ENCODE data around the gene PHC2.

Gene PHC2

DNA sequence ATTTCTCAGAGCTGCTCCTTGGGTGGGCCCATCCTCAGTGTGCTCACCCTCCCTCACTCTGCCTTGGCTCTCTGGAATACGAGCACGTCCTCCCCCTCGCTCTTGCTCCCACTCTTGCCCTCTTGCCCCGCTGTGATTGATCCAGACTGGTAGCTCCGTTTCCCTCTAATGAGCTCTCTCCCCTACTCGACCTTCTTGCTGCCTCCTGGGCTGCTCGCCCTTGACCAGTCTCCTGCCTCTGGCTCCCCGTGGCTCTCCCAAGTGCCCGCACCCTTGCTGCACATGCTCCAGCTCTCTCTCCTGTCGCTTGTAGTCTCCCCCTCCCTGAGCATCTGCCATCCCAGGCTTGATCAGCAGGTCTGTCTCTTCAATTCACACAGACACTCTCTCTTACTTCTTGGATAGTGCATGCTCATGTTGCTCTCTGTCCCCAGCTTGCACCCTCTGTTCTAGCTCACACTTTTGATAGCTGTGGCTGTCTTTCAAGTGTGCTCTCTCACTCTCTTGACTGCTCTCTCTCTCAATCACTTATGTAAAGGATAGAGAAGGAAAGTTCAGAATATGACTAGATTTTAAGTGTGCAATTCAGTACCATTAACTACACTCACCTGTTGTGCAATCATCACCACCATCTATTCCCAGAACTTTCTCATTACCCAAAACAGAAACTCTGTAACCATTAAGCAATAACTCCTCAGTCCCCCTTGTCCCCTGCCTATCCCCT lies 51.1 kb downstream of the PHC2 start:
- H3K27ac ChIP-seq: no peak overlapping the region
- TF ChIP-seq ZFX (IDR thresholded peaks at IDR 0.05): no peak
- TF ChIP-seq, protein P1, sequence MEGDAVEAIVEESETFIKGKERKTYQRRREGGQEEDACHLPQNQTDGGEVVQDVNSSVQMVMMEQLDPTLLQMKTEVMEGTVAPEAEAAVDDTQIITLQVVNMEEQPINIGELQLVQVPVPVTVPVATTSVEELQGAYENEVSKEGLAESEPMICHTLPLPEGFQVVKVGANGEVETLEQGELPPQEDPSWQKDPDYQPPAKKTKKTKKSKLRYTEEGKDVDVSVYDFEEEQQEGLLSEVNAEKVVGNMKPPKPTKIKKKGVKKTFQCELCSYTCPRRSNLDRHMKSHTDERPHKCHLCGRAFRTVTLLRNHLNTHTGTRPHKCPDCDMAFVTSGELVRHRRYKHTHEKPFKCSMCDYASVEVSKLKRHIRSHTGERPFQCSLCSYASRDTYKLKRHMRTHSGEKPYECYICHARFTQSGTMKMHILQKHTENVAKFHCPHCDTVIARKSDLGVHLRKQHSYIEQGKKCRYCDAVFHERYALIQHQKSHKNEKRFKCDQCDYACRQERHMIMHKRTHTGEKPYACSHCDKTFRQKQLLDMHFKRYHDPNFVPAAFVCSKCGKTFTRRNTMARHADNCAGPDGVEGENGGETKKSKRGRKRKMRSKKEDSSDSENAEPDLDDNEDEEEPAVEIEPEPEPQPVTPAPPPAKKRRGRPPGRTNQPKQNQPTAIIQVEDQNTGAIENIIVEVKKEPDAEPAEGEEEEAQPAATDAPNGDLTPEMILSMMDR (conservative IDR thresholded peaks at IDR 0.05): no peak

DNA sequence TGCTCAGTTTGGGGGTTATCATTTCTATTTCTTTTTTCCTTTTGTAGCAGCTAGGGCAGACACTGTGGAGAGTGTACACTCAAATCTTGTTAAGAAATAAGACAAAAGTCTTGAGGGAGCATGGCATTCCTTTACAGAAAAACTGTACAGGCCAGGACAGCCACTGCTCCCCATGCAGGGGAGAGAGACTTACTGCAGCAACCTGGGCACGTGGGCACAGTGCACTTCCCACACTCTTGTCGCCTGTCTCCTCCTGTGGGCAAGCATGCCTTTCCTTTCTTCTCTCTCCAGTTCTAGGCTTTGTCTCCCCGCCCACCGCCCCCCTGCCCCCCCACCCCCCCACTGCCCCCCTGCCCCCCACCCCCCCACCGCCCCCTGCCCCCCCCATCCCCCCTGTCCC lies 51.9 kb downstream of the PHC2 start:
- no peak overlapping the region for H3K27ac ChIP-seq
- TF ChIP-seq, protein P1 (conservative IDR thresholded peaks at IDR 0.05): no peak
- no peak for TF ChIP-seq ZFX (IDR thresholded peaks at IDR 0.05)

DNA sequence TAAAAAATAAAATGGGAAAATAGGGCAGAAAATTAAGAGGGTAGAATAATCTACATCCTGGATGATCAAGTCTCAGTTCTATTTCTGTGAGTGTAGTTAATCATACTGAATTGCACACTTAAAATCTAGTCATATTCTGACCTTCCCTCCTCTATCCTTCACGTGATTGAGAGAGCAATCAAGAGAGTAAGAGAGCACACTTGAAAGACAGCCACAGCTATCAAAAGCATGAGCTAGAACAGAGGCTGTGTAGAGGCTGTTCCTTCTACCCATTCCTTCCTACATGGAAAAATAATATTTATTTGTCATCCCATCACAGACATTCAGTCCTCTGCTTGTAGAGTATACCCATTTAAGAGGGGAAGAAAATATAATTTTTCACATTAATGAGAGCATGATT lies 52.4 kb downstream of the PHC2 start:
- H3K27ac ChIP-seq: no peak overlapping the region
- TF ChIP-seq, protein P1 (conservative IDR thresholded peaks at IDR 0.05): no peak
- no peak for TF ChIP-seq ZFX (IDR thresholded peaks at IDR 0.05)

DNA sequence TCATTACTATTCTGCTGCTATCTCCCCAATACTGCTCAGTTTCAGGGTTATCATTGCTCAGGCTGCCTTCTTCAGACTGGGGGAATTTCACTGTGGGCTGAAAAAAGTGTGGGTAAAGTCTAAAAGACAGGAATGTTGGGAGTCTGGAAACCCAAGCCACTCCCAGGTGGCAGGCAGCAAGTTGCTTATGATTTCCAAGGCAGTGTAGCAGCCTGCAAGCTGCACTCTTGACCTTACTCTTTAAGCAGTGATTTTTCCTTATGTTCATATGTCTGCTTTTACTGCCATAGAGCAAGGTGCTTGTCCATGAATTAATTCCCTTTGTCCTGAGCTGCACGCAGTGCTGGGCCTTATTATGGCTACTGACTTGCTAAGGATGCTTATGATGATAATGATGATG lies 53.1 kb downstream of the PHC2 start:
- TF ChIP-seq, protein P1 (conservative IDR thresholded peaks at IDR 0.05): no peak
- no peak for TF ChIP-seq ZFX (IDR thresholded peaks at IDR 0.05)
- H3K27ac ChIP-seq: peak overlapping the region; percentile 59; the same call in 1 of the 2 replicates

DNA sequence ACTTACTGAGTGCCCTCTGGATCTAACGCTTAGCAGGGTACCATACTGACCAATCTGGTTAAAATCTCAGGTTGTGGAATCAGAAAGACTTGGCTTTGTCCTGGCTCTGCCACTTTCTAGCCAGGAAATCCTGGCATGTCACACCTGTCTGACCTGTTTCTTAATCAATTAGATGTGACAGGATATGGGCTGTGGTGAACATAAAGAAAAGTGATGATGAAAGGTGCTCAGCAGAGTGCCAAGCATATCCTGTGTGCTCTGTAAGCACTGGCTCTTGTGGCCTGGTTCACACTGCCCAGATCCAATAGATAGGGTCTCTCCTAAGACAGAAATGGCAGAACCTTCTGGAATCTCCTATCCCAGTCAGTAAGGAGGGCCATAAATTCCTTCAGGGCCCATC lies 53.9 kb downstream of the PHC2 start:
- peak overlapping the region; percentile 59 for H3K27ac ChIP-seq
- TF ChIP-seq, protein P1 (conservative IDR thresholded peaks at IDR 0.05): no peak
- no peak for TF ChIP-seq ZFX (IDR thresholded peaks at IDR 0.05)

DNA sequence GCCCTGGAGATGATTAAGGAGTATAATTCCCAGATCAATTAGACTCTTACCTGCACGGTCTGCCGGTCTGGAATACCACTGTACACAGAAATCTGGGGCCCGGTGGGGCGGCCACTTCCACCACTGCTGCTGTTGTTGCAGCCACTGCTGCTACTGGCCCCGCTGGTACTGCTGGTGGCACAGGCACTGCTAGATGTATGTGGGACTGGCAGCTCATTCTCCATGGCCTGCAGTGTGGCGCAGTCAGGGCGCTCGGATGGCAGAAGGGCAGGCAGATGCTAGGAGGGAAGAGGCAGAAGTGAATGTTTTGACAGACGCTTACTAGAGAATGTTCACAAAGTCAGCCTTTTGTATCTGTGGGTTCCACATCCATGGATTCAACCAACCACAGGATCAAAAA lies 55.6 kb downstream of the PHC2 start:
- no peak for TF ChIP-seq ZFX (IDR thresholded peaks at IDR 0.05)
- TF ChIP-seq, protein P1 (conservative IDR thresholded peaks at IDR 0.05): no peak
- no peak overlapping the region for H3K27ac ChIP-seq

DNA sequence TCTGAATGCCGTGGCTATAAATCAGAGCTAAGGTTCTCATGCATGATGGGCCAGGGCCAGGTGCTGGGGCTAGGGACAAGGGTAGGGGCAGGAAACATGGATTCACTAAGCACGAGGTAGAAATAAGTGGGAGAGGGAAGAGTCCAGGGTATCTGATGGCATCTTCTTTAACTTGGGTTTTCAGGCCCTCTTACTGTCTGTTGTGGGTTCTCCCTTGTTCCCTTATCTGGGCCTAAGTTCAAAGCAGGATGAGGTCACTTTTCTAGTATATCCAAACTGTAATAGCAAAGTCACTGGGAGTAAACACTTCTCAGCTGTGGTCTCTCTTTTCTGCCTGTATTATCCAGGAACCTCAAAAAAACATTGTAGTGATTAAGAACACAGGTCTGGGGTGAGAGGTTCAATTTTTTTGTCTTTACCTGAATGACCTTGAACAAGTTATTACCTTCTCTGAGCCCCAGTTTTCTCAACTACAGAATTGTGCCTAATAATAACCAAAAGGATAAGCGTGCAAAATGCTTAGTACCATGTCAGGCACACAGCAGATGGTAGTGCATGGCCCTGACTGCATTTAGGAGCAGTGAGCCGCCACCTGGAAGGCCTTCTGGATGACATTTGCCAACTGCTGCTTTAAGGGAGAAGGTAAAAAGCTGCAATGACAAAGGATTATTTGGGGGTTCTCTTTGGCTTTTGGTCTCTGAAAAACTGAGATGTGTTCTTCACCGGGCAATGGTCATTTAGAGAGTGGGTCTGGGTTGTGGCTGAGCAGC lies 56.4 kb downstream of the PHC2 start:
- H3K27ac ChIP-seq: no peak overlapping the region
- TF ChIP-seq, protein P1 (conservative IDR thresholded peaks at IDR 0.05): no peak
- TF ChIP-seq ZFX (IDR thresholded peaks at IDR 0.05): no peak
